H1 (cell line): ENCODE results near the gene ATP6V0E2. TPM values are rescaled to one million over a fixed set of nuclear protein-coding genes. Genes with fewer than 3 reads are reported as not detected.
A peak's percentile ranks its signal among the peaks of the same experiment; 100 is the strongest.

Experiments
- BCL11A ChIP-seq, 2 experiments: IDR thresholded peaks; one replicate each; pipeline ENCODE4 v1.6.1; 2011; ENCODE audit warnings: low read depth in 2 of 2, low read length in 2 of 2, mild to moderate bottlenecking in 2 of 2
- KDM4A ChIP-seq: IDR thresholded peaks from one replicate; pipeline ENCODE4 v1.7.1; 2012; ENCODE audit warnings: low read depth, mild to moderate bottlenecking, moderate library complexity, low read length, inconsistent platforms; ENCODE audit not compliant: severe bottlenecking
- SUZ12 ChIP-seq: fragments of 200-600 bp; sonication (generic); IDR thresholded peaks from 2 replicates; pipeline ENCODE4 v1.6.1; 2012; ENCODE audit warnings: mild to moderate bottlenecking, inconsistent platforms, low read length, moderate library complexity, mixed read lengths
- polyA plus RNA-seq, 7 experiments: library from polyadenylated mRNA; depleted of rRNA in 3 of 7; stranded (reverse) in 5 of 7; unstranded in 2 of 7; fragments of >200 nt in 5 of 7; fragments of 200-250 nt in 2 of 7; gene quantifications; 1 replicate in 5 of 7; 2 replicates in 1 of 7; 4 replicates in 1 of 7; pipeline versions ENCODE4 v1.2.1 to v1.2.3, GENCODE V29; 2011 to 2013; ENCODE audit warnings: missing spikeins in 2 of 7, mixed read lengths in 2 of 7
- total RNA-seq: library from RNA; stranded (reverse); fragmentation: NEBNext Ultra II Directional; extraction: Animal tissue kit (Norgen Biotek cat#: 25700); gene quantifications from 2 replicates; pipeline ENCODE4 v1.2.1, GENCODE V29; 2021
- TF ChIP-seq, protein P1 (sequence below), 3 experiments: IDR thresholded peaks; 1 replicate in 2 of 3; 2 replicates in 1 of 3; pipeline versions ENCODE4 v1.5.1 to v1.6.1; 2011; ENCODE audit warnings: low read length in 3 of 3, mild to moderate bottlenecking in 3 of 3, inconsistent platforms in 2 of 3, low read depth in 1 of 3, moderate library complexity in 1 of 3; ENCODE audit not compliant: insufficient read depth in 1 of 3; ENCODE audit errors: control extremely low read depth in 1 of 3
- TF ChIP-seq, protein P2 (sequence below): fragments of 300-600 bp; sonication (generic); IDR thresholded peaks from 2 replicates; pipeline ENCODE4 v1.7.1; 2012; ENCODE audit warnings: low read length, moderate library complexity, mild to moderate bottlenecking, inconsistent platforms; ENCODE audit not compliant: insufficient replicate concordance
- TF ChIP-seq, protein P3 (sequence below): IDR thresholded peaks from 2 replicates; pipeline ENCODE4 v1.6.1; 2012; ENCODE audit warnings: inconsistent platforms

ATP6V0E2 gene
- total and polyA plus RNA-seq, 2 of the 8 experiments (the other 6 are each of a cell fraction or from before 2014, with no cell fraction given) = 26.1 to 47.9 TPM

DNA sequence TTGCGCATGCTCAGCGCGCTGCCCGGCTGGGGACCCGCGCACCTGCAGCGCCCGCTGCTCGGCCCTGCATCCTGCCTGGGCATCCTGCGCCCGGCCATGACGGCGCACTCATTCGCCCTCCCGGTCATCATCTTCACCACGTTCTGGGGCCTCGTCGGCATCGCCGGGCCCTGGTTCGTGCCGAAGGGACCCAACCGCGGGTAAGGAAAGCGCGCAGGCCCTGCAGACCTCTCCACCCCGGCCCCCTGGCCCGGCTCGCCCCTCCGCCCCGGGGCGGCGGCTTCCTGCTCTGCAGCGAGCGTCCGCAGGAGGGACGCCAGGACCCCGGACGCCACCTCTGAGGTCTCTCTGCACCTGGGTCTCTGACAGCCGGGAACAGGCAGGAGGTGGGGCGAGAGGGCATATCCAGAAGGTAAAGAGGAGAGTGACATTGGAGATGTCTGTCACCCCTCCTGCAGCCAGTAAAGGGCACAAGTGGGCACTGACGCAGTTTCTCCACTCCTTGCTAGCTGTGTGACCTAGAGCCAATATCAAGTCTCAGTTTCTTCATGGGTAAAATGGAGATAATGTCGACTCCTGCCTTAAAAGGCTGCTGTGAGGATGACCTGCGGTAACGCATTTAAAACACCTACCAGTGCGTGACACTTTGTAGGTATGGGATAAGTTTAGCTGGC, 338 bp downstream of the ATP6V0E2 start (continued):
- TF ChIP-seq, protein P1, sequence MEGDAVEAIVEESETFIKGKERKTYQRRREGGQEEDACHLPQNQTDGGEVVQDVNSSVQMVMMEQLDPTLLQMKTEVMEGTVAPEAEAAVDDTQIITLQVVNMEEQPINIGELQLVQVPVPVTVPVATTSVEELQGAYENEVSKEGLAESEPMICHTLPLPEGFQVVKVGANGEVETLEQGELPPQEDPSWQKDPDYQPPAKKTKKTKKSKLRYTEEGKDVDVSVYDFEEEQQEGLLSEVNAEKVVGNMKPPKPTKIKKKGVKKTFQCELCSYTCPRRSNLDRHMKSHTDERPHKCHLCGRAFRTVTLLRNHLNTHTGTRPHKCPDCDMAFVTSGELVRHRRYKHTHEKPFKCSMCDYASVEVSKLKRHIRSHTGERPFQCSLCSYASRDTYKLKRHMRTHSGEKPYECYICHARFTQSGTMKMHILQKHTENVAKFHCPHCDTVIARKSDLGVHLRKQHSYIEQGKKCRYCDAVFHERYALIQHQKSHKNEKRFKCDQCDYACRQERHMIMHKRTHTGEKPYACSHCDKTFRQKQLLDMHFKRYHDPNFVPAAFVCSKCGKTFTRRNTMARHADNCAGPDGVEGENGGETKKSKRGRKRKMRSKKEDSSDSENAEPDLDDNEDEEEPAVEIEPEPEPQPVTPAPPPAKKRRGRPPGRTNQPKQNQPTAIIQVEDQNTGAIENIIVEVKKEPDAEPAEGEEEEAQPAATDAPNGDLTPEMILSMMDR (IDR thresholded peaks at IDR 0.05; ENCODE audit: control extremely low read depth in 1 of 3, insufficient read depth in 1 of 3, low read depth in 1 of 3, low read length in 3 of 3) = no peak
- TF ChIP-seq, protein P2, sequence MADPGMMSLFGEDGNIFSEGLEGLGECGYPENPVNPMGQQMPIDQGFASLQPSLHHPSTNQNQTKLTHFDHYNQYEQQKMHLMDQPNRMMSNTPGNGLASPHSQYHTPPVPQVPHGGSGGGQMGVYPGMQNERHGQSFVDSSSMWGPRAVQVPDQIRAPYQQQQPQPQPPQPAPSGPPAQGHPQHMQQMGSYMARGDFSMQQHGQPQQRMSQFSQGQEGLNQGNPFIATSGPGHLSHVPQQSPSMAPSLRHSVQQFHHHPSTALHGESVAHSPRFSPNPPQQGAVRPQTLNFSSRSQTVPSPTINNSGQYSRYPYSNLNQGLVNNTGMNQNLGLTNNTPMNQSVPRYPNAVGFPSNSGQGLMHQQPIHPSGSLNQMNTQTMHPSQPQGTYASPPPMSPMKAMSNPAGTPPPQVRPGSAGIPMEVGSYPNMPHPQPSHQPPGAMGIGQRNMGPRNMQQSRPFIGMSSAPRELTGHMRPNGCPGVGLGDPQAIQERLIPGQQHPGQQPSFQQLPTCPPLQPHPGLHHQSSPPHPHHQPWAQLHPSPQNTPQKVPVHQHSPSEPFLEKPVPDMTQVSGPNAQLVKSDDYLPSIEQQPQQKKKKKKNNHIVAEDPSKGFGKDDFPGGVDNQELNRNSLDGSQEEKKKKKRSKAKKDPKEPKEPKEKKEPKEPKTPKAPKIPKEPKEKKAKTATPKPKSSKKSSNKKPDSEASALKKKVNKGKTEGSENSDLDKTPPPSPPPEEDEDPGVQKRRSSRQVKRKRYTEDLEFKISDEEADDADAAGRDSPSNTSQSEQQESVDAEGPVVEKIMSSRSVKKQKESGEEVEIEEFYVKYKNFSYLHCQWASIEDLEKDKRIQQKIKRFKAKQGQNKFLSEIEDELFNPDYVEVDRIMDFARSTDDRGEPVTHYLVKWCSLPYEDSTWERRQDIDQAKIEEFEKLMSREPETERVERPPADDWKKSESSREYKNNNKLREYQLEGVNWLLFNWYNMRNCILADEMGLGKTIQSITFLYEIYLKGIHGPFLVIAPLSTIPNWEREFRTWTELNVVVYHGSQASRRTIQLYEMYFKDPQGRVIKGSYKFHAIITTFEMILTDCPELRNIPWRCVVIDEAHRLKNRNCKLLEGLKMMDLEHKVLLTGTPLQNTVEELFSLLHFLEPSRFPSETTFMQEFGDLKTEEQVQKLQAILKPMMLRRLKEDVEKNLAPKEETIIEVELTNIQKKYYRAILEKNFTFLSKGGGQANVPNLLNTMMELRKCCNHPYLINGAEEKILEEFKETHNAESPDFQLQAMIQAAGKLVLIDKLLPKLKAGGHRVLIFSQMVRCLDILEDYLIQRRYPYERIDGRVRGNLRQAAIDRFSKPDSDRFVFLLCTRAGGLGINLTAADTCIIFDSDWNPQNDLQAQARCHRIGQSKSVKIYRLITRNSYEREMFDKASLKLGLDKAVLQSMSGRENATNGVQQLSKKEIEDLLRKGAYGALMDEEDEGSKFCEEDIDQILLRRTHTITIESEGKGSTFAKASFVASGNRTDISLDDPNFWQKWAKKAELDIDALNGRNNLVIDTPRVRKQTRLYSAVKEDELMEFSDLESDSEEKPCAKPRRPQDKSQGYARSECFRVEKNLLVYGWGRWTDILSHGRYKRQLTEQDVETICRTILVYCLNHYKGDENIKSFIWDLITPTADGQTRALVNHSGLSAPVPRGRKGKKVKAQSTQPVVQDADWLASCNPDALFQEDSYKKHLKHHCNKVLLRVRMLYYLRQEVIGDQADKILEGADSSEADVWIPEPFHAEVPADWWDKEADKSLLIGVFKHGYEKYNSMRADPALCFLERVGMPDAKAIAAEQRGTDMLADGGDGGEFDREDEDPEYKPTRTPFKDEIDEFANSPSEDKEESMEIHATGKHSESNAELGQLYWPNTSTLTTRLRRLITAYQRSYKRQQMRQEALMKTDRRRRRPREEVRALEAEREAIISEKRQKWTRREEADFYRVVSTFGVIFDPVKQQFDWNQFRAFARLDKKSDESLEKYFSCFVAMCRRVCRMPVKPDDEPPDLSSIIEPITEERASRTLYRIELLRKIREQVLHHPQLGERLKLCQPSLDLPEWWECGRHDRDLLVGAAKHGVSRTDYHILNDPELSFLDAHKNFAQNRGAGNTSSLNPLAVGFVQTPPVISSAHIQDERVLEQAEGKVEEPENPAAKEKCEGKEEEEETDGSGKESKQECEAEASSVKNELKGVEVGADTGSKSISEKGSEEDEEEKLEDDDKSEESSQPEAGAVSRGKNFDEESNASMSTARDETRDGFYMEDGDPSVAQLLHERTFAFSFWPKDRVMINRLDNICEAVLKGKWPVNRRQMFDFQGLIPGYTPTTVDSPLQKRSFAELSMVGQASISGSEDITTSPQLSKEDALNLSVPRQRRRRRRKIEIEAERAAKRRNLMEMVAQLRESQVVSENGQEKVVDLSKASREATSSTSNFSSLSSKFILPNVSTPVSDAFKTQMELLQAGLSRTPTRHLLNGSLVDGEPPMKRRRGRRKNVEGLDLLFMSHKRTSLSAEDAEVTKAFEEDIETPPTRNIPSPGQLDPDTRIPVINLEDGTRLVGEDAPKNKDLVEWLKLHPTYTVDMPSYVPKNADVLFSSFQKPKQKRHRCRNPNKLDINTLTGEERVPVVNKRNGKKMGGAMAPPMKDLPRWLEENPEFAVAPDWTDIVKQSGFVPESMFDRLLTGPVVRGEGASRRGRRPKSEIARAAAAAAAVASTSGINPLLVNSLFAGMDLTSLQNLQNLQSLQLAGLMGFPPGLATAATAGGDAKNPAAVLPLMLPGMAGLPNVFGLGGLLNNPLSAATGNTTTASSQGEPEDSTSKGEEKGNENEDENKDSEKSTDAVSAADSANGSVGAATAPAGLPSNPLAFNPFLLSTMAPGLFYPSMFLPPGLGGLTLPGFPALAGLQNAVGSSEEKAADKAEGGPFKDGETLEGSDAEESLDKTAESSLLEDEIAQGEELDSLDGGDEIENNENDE = no peak
- peak; percentile 82 for TF ChIP-seq KDM4A
- peak; percentile 43; the same call in 1 of the 2 replicates for TF ChIP-seq SUZ12
- TF ChIP-seq, protein P3, sequence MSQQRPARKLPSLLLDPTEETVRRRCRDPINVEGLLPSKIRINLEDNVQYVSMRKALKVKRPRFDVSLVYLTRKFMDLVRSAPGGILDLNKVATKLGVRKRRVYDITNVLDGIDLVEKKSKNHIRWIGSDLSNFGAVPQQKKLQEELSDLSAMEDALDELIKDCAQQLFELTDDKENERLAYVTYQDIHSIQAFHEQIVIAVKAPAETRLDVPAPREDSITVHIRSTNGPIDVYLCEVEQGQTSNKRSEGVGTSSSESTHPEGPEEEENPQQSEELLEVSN = peak; percentile 72
- no peak for TF ChIP-seq BCL11A (IDR thresholded peaks at IDR 0.05; ENCODE audit: low read depth in 2 of 2, low read length in 2 of 2)
